Body of pancreas (tissue), 4 donors: ENCODE measurements around the gene PPP1R3C.

Experiments used
- POLR2A ChIP-seq, 3 donors: fragments of 450-650 bp; IDR thresholded peaks; one replicate each; pipeline ENCODE4 v1.6.1; 2016; ENCODE audit warnings: antibody characterized with exemption in 3 of 3, mild to moderate bottlenecking in 2 of 3
- TF ChIP-seq, protein P1 (sequence below), 7 experiments: fragments of 450-650 bp in 4 of 7; fragments of 200-600 bp in 3 of 7; sonication (generic) in 3 of 7; IDR thresholded peaks; one replicate each; pipeline ENCODE4 v1.5.1; 2016 to 2019; ENCODE audit warnings: antibody characterized with exemption in 7 of 7

DNA sequence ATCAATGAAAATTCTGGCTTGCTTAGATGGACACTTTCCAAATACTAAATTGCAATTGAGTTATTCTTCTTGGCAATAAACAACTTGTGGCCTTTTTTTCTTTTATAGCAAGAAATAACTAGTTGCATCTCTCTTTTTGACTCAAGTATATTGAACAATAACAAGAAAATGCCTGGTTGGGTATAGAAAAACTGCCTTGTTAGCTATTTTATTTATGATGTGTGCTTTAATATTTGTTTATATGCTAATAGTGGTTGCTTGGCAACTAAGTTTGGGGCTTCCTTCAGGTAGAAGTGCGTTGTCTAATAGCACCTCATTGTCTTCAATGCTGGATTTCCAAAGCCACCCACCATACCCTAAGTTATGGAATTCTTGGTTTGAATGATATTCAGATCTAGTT is 30.1 kb upstream of the PPP1R3C start:
- TF ChIP-seq, protein P1, sequence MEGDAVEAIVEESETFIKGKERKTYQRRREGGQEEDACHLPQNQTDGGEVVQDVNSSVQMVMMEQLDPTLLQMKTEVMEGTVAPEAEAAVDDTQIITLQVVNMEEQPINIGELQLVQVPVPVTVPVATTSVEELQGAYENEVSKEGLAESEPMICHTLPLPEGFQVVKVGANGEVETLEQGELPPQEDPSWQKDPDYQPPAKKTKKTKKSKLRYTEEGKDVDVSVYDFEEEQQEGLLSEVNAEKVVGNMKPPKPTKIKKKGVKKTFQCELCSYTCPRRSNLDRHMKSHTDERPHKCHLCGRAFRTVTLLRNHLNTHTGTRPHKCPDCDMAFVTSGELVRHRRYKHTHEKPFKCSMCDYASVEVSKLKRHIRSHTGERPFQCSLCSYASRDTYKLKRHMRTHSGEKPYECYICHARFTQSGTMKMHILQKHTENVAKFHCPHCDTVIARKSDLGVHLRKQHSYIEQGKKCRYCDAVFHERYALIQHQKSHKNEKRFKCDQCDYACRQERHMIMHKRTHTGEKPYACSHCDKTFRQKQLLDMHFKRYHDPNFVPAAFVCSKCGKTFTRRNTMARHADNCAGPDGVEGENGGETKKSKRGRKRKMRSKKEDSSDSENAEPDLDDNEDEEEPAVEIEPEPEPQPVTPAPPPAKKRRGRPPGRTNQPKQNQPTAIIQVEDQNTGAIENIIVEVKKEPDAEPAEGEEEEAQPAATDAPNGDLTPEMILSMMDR (IDR thresholded peaks at IDR 0.05), result no peak
- no peak for TF ChIP-seq POLR2A (IDR thresholded peaks at IDR 0.05)
